Cortex of kidney (tissue), 1 donor: Measurements from ENCODE around the gene RNF149.
"Not testable (repeated sequence)": the region's sequence is repeated elsewhere in the genome, so short reads cannot be mapped to it uniquely, and the experiment has no call there.

Source experiments
- DNase-seq: peaks from one replicate; lab custom pipeline; 2025; lab: John Stamatoyannopoulos, UW

RNF149 gene

GRCh38 chr2:101308432-101309210 lies at the start of gene RNF149:
Gene RNF149 (minus strand): TSS chr2:101308701. CDS start chr2:101308588, 113 bp downstream.
- no peak for DNase-seq

- no peak for DNase-seq
These were observed 48.9 kb upstream of the RNF149 start for GRCh38 chr2:101357376-101357775.

GRCh38 chr2:101356521-101356920 lies 48.0 kb upstream of the RNF149 start:
- DNase-seq = no peak

- DNase-seq = no peak
These were observed 47.6 kb upstream of the RNF149 start for GRCh38 chr2:101356055-101356454.

GRCh38 chr2:101355401-101356054 lies 47.0 kb upstream of the RNF149 start:
- DNase-seq = no peak

GRCh38 chr2:101354420-101355311 lies 46.2 kb upstream of the RNF149 start:
- no peak for DNase-seq

GRCh38 chr2:101352631-101353030 lies 44.1 kb upstream of the RNF149 start:
- not testable (repeated sequence) for DNase-seq

GRCh38 chr2:101351207-101351606 lies 42.7 kb upstream of the RNF149 start:
- DNase-seq = no peak

GRCh38 chr2:101349893-101350662 lies 41.6 kb upstream of the RNF149 start:
- DNase-seq = no peak

- DNase-seq = no peak
These were observed 40.4 kb upstream of the RNF149 start for GRCh38 chr2:101348883-101349282.

GRCh38 chr2:101346909-101347308 lies 38.4 kb upstream of the RNF149 start:
- no peak for DNase-seq

- DNase-seq = no peak
These were observed 35.6 kb upstream of the RNF149 start for GRCh38 chr2:101344137-101344536.

GRCh38 chr2:101342625-101343008 lies 34.1 kb upstream of the RNF149 start:
- DNase-seq = no peak

- DNase-seq = no peak
These were observed 33.6 kb upstream of the RNF149 start for GRCh38 chr2:101341901-101342624.

GRCh38 chr2:101341421-101341820 lies 32.9 kb upstream of the RNF149 start:
- DNase-seq = no peak

- no peak for DNase-seq
These were observed 31.6 kb upstream of the RNF149 start for GRCh38 chr2:101340141-101340551.

- no peak for DNase-seq
These were observed 30.9 kb upstream of the RNF149 start for GRCh38 chr2:101339266-101339880.

GRCh38 chr2:101337877-101338276 lies 29.4 kb upstream of the RNF149 start:
- DNase-seq = no peak

- DNase-seq = no peak
These were observed 24.6 kb upstream of the RNF149 start for GRCh38 chr2:101332885-101333766.

GRCh38 chr2:101331202-101331601 lies 22.7 kb upstream of the RNF149 start:
- DNase-seq = no peak
